Smooth muscle cell (in vitro differentiated cells): Measurements from ENCODE around the gene ZP3. TPM values are rescaled to one million over a fixed set of nuclear protein-coding genes. Genes with fewer than 3 reads are reported as not detected.
"Not testable (repeated sequence)": the region's sequence is repeated elsewhere in the genome, so short reads cannot be mapped to it uniquely, and the experiment has no call there.

Source experiments
- DNase-seq: peaks from one replicate; lab custom pipeline; 2025; ENCODE audit not compliant: unreplicated experiment; lab: John Stamatoyannopoulos, UW
- H2AFZ ChIP-seq: fragments of 200-600 bp; sonication (generic); 2 replicates; pipeline ENCODE4 v1.6.0; 2016; ENCODE audit warnings: antibody characterized with exemption, low read depth, mild to moderate bottlenecking
- H3F3A ChIP-seq: fragments of 200-600 bp; sonication (generic); 2 replicates; pipeline ENCODE4 v1.6.0; 2017; ENCODE audit warnings: antibody characterized with exemption, low read depth
- H3K27ac ChIP-seq: fragments of 200-600 bp; sonication (generic); 2 replicates; pipeline ENCODE4 v1.5.1; 2016; ENCODE audit warnings: low read depth, mild to moderate bottlenecking
- H3K27me3 ChIP-seq: fragments of 200-600 bp; sonication (generic); 2 replicates; pipeline ENCODE4 v1.6.1; 2016; ENCODE audit warnings: low read depth, mild to moderate bottlenecking
- H3K36me3 ChIP-seq: fragments of 200-600 bp; sonication (generic); 2 replicates; pipeline ENCODE4 v1.5.1; 2016; ENCODE audit warnings: low read depth
- H3K4me1 ChIP-seq: fragments of 200-600 bp; sonication (generic); 2 replicates; pipeline ENCODE4 v1.5.1; 2016; ENCODE audit warnings: low read depth
- H3K4me2 ChIP-seq: fragments of 200-600 bp; sonication (generic); 2 replicates; pipeline ENCODE4 v1.6.0; 2016; ENCODE audit warnings: mild to moderate bottlenecking
- H3K4me3 ChIP-seq: fragments of 200-600 bp; sonication (generic); 2 replicates; pipeline ENCODE4 v1.5.1; 2016; ENCODE audit warnings: mild to moderate bottlenecking
- H3K79me2 ChIP-seq: fragments of 200-600 bp; sonication (generic); 2 replicates; pipeline ENCODE4 v1.6.0; 2016; ENCODE audit warnings: low read depth, mild to moderate bottlenecking
- H3K9ac ChIP-seq: fragments of 200-600 bp; sonication (generic); 2 replicates; pipeline ENCODE4 v1.6.0; 2016; ENCODE audit warnings: low read depth
- H3K9me3 ChIP-seq: fragments of 200-600 bp; sonication (generic); replicated peaks from 2 replicates; pipeline ENCODE4 v1.5.1; 2016; ENCODE audit warnings: low read depth
- H4K20me1 ChIP-seq: fragments of 200-600 bp; sonication (generic); 2 replicates; pipeline ENCODE4 v1.6.0; 2016; ENCODE audit warnings: low read depth
- WGBS: methylation state at CpG from one replicate; pipeline ENCODE4 v1.1.7; 2016; ENCODE audit warnings: low lambda C conversion rate; 5-methylcytosine and 5-hydroxymethylcytosine counted together
- polyA plus RNA-seq: library from polyadenylated mRNA; unstranded; fragments of >200 nt; fragmentation: Nextera tagmentation; extraction: Ambion mirVana; gene quantifications from 2 replicates; pipeline ENCODE4 v1.2.1, GENCODE V29; 2016
- total RNA-seq: library from RNA; depleted of rRNA; stranded (reverse); fragments of >200 nt; gene quantifications from 2 replicates; pipeline ENCODE4 v1.2.3, GENCODE V29; 2014

The ZP3 gene
- total and polyA plus RNA-seq, 2 experiments from 2014 or later = 1.3 to 1.6 TPM

- H3K4me3 ChIP-seq, H3K9me3 ChIP-seq, H4K20me1 ChIP-seq, H3K27me3 ChIP-seq, H3F3A ChIP-seq, H3K4me1 ChIP-seq, H3K79me2 ChIP-seq, H3K4me2 ChIP-seq, H3K27ac ChIP-seq, H2AFZ ChIP-seq, H3K9ac ChIP-seq, DNase-seq, H3K36me3 ChIP-seq: not testable (repeated sequence)
- WGBS = 92% methylated on average over 28 of the region's 29 CpGs
These were observed 55.9 kb downstream of the ZP3 start for GRCh38 chr7:76480403-76481253.

DNA sequence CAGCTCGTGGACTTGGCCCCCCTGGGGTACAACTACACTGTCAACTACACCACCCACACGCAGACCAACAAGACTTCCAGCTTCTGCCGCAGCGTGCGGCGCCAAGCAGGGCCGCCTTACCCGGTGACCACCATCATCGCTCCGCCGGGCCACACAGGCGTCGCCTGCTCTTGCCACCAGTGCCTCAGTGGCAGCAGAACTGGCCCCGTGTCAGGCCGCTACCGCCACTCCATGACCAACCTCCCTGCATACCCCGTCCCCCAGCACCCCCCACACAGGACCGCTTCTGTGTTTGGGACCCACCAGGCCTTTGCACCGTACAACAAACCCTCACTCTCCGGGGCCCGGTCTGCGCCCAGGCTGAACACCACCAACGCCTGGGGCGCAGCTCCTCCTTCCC is 57.9 kb downstream of the ZP3 start:
- DNase-seq, H3K9ac ChIP-seq, H3F3A ChIP-seq, H3K36me3 ChIP-seq, H2AFZ ChIP-seq, H3K4me2 ChIP-seq, H3K4me1 ChIP-seq, H3K79me2 ChIP-seq, H3K9me3 ChIP-seq, H3K27me3 ChIP-seq, H3K27ac ChIP-seq, H4K20me1 ChIP-seq, H3K4me3 ChIP-seq: not testable (repeated sequence)
- WGBS = 97% methylated on average over 24 of the region's 24 CpGs

DNA sequence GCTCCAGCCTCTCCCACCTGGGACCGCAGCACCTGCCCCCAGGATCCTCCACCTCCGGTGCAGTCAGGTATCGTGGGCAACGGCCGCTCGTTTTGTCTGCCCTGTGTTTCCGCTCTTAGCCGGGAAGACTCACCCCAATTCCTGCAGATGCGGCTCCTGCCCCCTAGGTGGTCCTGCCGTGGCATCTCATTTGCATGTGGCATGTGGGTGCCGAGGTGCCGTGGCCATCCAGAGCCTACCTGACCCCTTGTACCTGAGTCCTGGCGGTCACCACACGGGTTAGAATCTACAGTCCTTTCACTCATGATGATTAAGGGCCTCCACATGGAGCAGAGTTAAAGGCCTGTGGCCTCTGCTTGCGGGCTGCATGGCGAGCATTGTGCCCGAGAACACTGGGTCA is 58.3 kb downstream of the ZP3 start:
- H4K20me1 ChIP-seq, H3K4me1 ChIP-seq, H2AFZ ChIP-seq, DNase-seq, H3K27me3 ChIP-seq, H3K4me2 ChIP-seq, H3K36me3 ChIP-seq, H3K4me3 ChIP-seq, H3K27ac ChIP-seq, H3K9me3 ChIP-seq, H3K9ac ChIP-seq, H3K79me2 ChIP-seq, H3F3A ChIP-seq: not testable (repeated sequence)
- 97% methylated on average over 14 of the region's 17 CpGs for WGBS

GRCh38 chr7:76484456-76484855 is 59.7 kb downstream of the ZP3 start:
- H3K4me1 ChIP-seq, H2AFZ ChIP-seq, H4K20me1 ChIP-seq, DNase-seq, H3K27ac ChIP-seq, H3K79me2 ChIP-seq, H3K27me3 ChIP-seq, H3K36me3 ChIP-seq, H3K9me3 ChIP-seq, H3F3A ChIP-seq, H3K4me3 ChIP-seq, H3K9ac ChIP-seq, H3K4me2 ChIP-seq: not testable (repeated sequence)
- WGBS = 90% methylated on average over 2 of the region's 12 CpGs

GRCh38 chr7:76485822-76486610 is 61.3 kb downstream of the ZP3 start:
- no CpG with 5 or more reads among the region's 20 CpGs for WGBS
- H3K4me2 ChIP-seq, H3K4me1 ChIP-seq, H2AFZ ChIP-seq, H3F3A ChIP-seq, H3K27ac ChIP-seq, H3K9ac ChIP-seq, H4K20me1 ChIP-seq, H3K27me3 ChIP-seq, DNase-seq, H3K36me3 ChIP-seq, H3K4me3 ChIP-seq, H3K79me2 ChIP-seq, H3K9me3 ChIP-seq: not testable (repeated sequence)

DNA sequence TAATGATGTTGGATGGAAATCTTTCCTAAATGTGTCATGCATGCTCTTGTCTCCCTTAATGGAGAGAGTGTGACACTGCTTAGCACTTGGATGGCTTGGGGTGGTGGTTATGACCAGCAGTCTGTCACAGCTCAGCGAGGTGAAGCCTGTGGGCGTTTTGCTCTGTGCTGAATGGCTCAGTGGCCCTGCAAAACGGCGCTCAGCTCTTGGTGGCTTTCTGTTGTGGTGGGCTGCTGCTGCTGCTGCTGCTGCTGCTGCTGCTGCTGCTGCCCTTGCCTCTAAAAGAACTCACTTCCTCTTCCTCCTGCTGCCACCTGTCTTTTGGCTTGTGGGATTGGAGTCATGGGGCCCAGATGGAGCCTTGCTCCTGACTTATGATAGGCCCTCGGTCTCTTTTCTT is 61.9 kb downstream of the ZP3 start:
- not testable (repeated sequence) for H3K27ac ChIP-seq, H3K4me3 ChIP-seq, H3K79me2 ChIP-seq, DNase-seq, H4K20me1 ChIP-seq, H3K4me1 ChIP-seq, H3K36me3 ChIP-seq, H3F3A ChIP-seq, H2AFZ ChIP-seq, H3K9ac ChIP-seq, H3K4me2 ChIP-seq, H3K9me3 ChIP-seq, H3K27me3 ChIP-seq
- WGBS = no CpG with 5 or more reads among the region's 5 CpGs

GRCh38 chr7:76487969-76488368 is 63.2 kb downstream of the ZP3 start:
- H3F3A ChIP-seq, H4K20me1 ChIP-seq, H3K4me1 ChIP-seq, DNase-seq, H3K4me3 ChIP-seq, H3K79me2 ChIP-seq, H3K9ac ChIP-seq, H3K36me3 ChIP-seq, H2AFZ ChIP-seq, H3K27me3 ChIP-seq, H3K27ac ChIP-seq, H3K4me2 ChIP-seq, H3K9me3 ChIP-seq: not testable (repeated sequence)
- no CpG with 5 or more reads among the region's 13 CpGs for WGBS
